ENCODE data around the gene PRDM2.

PRDM2 gene

GRCh38 chr1:13732971-13733667, 33.1 kb downstream of the PRDM2 start:
- TF ChIP-seq, protein P1, sequence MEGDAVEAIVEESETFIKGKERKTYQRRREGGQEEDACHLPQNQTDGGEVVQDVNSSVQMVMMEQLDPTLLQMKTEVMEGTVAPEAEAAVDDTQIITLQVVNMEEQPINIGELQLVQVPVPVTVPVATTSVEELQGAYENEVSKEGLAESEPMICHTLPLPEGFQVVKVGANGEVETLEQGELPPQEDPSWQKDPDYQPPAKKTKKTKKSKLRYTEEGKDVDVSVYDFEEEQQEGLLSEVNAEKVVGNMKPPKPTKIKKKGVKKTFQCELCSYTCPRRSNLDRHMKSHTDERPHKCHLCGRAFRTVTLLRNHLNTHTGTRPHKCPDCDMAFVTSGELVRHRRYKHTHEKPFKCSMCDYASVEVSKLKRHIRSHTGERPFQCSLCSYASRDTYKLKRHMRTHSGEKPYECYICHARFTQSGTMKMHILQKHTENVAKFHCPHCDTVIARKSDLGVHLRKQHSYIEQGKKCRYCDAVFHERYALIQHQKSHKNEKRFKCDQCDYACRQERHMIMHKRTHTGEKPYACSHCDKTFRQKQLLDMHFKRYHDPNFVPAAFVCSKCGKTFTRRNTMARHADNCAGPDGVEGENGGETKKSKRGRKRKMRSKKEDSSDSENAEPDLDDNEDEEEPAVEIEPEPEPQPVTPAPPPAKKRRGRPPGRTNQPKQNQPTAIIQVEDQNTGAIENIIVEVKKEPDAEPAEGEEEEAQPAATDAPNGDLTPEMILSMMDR (conservative IDR thresholded peaks at IDR 0.05; ENCODE audit: low read depth, low read length) = no peak
- no peak for DNase-seq (ENCODE audit: low read depth)
- no peak overlapping the region for H3K4me3 ChIP-seq (ENCODE audit: low read length)

GRCh38 chr1:13733711-13734110, 33.7 kb downstream of the PRDM2 start:
- TF ChIP-seq, protein P1 (conservative IDR thresholded peaks at IDR 0.05; ENCODE audit: low read depth, low read length) = no peak
- no peak overlapping the region for H3K4me3 ChIP-seq (ENCODE audit: low read length)
- DNase-seq (ENCODE audit: low read depth) = no peak

GRCh38 chr1:13735168-13735930, 35.4 kb downstream of the PRDM2 start:
- DNase-seq (ENCODE audit: low read depth) = no peak
- no peak overlapping the region for H3K4me3 ChIP-seq (ENCODE audit: low read length)
- TF ChIP-seq, protein P1 (conservative IDR thresholded peaks at IDR 0.05; ENCODE audit: low read depth, low read length) = no peak

DNA sequence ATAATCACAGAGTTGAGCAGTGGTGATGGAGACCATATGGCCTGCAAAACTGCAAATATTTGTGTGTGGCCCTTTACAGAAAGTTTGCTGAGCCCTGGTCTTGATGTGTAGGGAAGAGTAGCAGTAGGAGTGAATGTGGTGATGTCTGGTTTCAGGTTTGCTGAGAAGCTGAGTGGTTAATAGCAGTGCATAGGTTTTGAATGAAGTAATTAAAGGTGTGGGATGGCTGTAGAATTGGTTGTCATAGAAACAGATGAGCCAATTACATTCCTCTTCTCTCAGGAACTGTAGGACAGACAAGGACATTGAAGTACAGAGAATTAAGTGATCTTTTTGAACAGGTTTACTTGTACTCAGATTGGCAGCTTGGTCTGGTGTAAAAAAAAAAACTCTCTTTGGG, 37.4 kb downstream of the PRDM2 start:
- H3K4me3 ChIP-seq (ENCODE audit: low read length) = no peak overlapping the region
- TF ChIP-seq, protein P1 (conservative IDR thresholded peaks at IDR 0.05; ENCODE audit: low read depth, low read length) = no peak
- DNase-seq (ENCODE audit: low read depth) = no peak

- no peak for DNase-seq (ENCODE audit: low read depth)
- no peak overlapping the region for H3K4me3 ChIP-seq (ENCODE audit: low read length)
- TF ChIP-seq, protein P1 (conservative IDR thresholded peaks at IDR 0.05; ENCODE audit: low read depth, low read length) = no peak
Measured at GRCh38 chr1:13746342-13746741, 46.4 kb downstream of the PRDM2 start.

DNA sequence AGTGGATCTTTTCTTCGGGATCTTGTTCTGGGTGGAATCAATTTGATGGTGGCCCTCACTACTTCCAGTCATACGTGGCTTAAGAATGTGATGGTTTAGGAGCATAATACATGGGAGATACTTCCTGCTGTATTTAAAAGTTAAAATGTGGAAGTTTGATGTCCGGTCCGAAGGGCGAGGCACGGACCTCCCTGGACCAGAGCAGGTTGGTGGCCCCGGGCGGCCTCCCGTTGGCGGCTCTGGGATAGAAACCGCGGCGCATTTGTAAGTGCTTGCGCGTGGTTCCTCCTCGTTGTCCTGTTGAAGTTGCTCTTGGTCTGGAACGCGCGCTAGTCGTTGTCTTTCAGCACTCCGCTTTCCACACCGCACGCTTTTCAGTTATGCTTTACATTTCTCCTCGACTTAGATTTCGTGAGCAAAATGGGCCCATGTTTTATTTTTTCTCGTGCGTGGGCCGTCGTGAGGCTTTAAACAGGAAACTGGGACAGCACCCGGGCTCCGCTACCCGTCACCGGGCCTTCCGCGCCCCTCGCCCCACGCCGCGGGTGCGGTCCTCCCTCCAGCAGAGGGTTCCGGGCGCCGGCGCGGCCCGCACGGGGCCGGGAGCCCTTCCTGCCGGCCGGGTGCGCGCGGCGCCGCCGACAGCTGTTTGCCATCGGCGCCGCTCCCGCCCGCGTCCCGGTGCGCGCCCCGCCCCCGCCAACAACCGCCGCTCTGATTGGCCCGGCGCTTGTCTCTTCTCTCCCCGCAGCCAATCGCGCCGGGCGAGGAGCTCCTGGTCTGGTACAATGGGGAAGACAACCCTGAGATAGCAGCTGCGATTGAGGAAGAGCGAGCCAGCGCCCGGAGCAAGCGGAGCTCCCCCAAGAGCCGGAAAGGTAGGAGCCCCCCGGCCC, 48.9 kb downstream of the PRDM2 start:
- TF ChIP-seq, protein P1 (conservative IDR thresholded peaks at IDR 0.05; ENCODE audit: low read depth, low read length) = no peak
- DNase-seq (ENCODE audit: low read depth) = peak; percentile 73
- peak overlapping the region; percentile 84 for H3K4me3 ChIP-seq (ENCODE audit: low read length)

Measured in retinal pigment epithelial cell (primary cell).